Loucy (cell line): ENCODE measurements around the gene ARHGEF17.

ENCODE experiments used
- H2AFZ ChIP-seq: fragments of 200-600 bp; sonication (generic); 2 replicates; pipeline ENCODE4 v1.6.0; 2016; ENCODE audit warnings: antibody characterized with exemption, mild to moderate bottlenecking, low read length, moderate library complexity
- H3F3A ChIP-seq: fragments of 200-600 bp; 2 replicates; pipeline ENCODE4 v1.6.0; 2016; ENCODE audit warnings: antibody characterized with exemption, low read depth, mild to moderate bottlenecking
- H3K27me3 ChIP-seq: fragments of 200-600 bp; sonication (generic); 2 replicates; pipeline ENCODE4 v1.6.1; 2014; ENCODE audit warnings: low read length, mild to moderate bottlenecking; ENCODE audit not compliant: insufficient read depth, poor library complexity, severe bottlenecking
- H3K36me3 ChIP-seq: fragments of 200-600 bp; sonication (generic); 2 replicates; pipeline ENCODE4 v1.6.1; 2016; ENCODE audit warnings: low read length; ENCODE audit not compliant: insufficient read depth
- H3K4me1 ChIP-seq: fragments of 200-600 bp; sonication (generic); 2 replicates; pipeline ENCODE4 v1.5.1; 2014; ENCODE audit warnings: low read length, mild to moderate bottlenecking; ENCODE audit not compliant: insufficient read depth, poor library complexity, severe bottlenecking
- H3K4me2 ChIP-seq: fragments of 200-600 bp; sonication (generic); 2 replicates; pipeline ENCODE4 v1.6.0; 2014; ENCODE audit warnings: antibody characterized with exemption, low read length, low read depth, mild to moderate bottlenecking; ENCODE audit not compliant: poor library complexity, severe bottlenecking
- H3K4me3 ChIP-seq: fragments of 200-600 bp; sonication (generic); 2 replicates; pipeline ENCODE4 v1.5.1; 2014; ENCODE audit warnings: low read length, mild to moderate bottlenecking, mixed read lengths; ENCODE audit not compliant: poor library complexity, severe bottlenecking
- H3K79me2 ChIP-seq: fragments of 200-600 bp; sonication (generic); 2 replicates; pipeline ENCODE4 v1.6.1; 2014; ENCODE audit warnings: low read length; ENCODE audit not compliant: insufficient read depth
- H3K9ac ChIP-seq: fragments of 200-600 bp; sonication (generic); 2 replicates; pipeline ENCODE4 v1.6.0; 2014; ENCODE audit warnings: mild to moderate bottlenecking, low read depth, low read length, moderate library complexity; ENCODE audit not compliant: poor library complexity, severe bottlenecking
- H3K9me2 ChIP-seq: fragments of 200-600 bp; sonication (generic); replicated peaks from 2 replicates; pipeline ENCODE4 v1.6.1; 2016; ENCODE audit warnings: low read depth, low read length, mixed read lengths
- H3K9me3 ChIP-seq: fragments of 200-600 bp; sonication (generic); 2 replicates; pipeline ENCODE4 v1.6.1; 2014; ENCODE audit warnings: mild to moderate bottlenecking, antibody characterized with exemption, low read length, low read depth; ENCODE audit not compliant: insufficient read depth
- H4K20me1 ChIP-seq: fragments of 200-600 bp; sonication (generic); 2 replicates; pipeline ENCODE4 v1.6.0; 2014; ENCODE audit warnings: antibody characterized with exemption, low read length, mild to moderate bottlenecking; ENCODE audit not compliant: insufficient read depth, poor library complexity, severe bottlenecking
- EZH2phosphoT487 ChIP-seq: fragments of 200-600 bp; IDR thresholded peaks from 2 replicates; pipeline ENCODE4 v1.6.1; 2018; ENCODE audit warnings: antibody characterized with exemption, mild to moderate bottlenecking, moderate library complexity, borderline replicate concordance
- TF ChIP-seq, protein P1 (sequence below): fragments of 200-600 bp; sonication (generic); conservative IDR thresholded peaks from 2 replicates; pipeline ENCODE4 v1.5.1; 2014; ENCODE audit warnings: mild to moderate bottlenecking, antibody characterized with exemption, low read length

ARHGEF17 gene

DNA sequence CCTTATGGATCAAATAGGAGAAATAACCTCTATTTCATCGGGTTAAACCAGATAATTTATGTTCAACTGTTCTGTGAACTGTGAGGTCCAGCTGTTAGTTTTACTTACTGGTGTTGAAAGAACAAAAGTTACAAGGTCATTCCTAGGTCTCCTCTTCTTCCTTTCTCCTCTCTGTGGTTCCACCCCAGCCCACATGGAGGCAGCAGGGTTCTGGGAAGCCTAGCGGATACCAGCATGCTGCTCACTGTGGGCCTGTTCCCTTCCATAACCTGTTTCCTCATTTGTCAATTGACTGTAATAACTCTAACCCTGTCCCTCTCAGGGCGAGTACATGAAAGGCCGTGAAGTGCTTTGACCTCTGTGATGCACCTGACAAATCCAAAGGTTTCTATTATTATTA, 96.0 kb downstream of the ARHGEF17 start:
- no peak overlapping the region for H2AFZ ChIP-seq
- no peak for TF ChIP-seq EZH2phosphoT487
- TF ChIP-seq, protein P1, sequence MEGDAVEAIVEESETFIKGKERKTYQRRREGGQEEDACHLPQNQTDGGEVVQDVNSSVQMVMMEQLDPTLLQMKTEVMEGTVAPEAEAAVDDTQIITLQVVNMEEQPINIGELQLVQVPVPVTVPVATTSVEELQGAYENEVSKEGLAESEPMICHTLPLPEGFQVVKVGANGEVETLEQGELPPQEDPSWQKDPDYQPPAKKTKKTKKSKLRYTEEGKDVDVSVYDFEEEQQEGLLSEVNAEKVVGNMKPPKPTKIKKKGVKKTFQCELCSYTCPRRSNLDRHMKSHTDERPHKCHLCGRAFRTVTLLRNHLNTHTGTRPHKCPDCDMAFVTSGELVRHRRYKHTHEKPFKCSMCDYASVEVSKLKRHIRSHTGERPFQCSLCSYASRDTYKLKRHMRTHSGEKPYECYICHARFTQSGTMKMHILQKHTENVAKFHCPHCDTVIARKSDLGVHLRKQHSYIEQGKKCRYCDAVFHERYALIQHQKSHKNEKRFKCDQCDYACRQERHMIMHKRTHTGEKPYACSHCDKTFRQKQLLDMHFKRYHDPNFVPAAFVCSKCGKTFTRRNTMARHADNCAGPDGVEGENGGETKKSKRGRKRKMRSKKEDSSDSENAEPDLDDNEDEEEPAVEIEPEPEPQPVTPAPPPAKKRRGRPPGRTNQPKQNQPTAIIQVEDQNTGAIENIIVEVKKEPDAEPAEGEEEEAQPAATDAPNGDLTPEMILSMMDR = peak; percentile 42
- H3K9ac ChIP-seq = no peak overlapping the region
- H3K9me3 ChIP-seq = no peaks in the 10 kb centered on the region
- H3K4me2 ChIP-seq = no peak overlapping the region
- peaks cover 45% of the 10 kb centered on the region; the same call in 1 of the 2 replicates for H3K36me3 ChIP-seq
- no peak overlapping the region for H3K4me3 ChIP-seq
- H3K79me2 ChIP-seq = no peaks in the 10 kb centered on the region
- H3K9me2 ChIP-seq = no peaks in the 10 kb centered on the region
- no peaks in the 10 kb centered on the region for H3F3A ChIP-seq
- H4K20me1 ChIP-seq = no peaks in the 10 kb centered on the region
- peaks cover 3% of the 10 kb centered on the region for H3K4me1 ChIP-seq
- no peaks in the 10 kb centered on the region for H3K27me3 ChIP-seq

DNA sequence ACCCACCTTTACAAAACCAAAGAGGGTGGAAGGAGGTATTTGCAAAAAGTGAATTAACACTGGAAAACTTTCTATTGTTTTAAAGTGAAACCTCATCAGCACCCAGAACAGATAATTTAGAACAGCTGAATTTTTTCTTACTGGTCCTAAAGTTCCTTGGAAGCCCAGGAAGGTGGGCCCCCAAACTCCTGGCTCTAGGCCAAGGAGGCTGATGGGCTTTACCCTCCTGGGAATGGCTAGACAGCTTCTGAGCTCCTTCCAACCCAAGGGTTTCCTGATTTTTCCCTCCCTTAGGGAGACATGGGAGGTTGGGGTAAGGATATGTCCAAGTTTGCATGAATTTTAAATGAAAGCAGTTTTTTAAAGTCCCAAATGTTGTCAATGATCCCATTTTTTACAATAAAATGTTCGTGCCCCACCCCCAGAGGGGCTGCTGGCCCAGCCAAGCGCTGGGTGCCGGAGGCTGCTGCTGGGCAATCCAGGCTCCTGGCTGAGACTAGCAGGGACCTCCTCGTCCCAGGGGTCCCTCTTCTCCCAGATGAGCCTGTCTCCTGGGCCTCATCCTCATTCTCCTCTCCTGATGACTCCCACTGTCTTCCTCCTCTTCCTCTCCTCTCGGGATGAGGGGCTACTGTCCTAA, 96.5 kb downstream of the ARHGEF17 start:
- no peak overlapping the region for H3K9ac ChIP-seq
- no peaks in the 10 kb centered on the region for H3K9me3 ChIP-seq
- no peak overlapping the region for H2AFZ ChIP-seq
- H3K9me2 ChIP-seq = no peaks in the 10 kb centered on the region
- no peak overlapping the region for H3K4me2 ChIP-seq
- no peaks in the 10 kb centered on the region for H4K20me1 ChIP-seq
- no peak for TF ChIP-seq EZH2phosphoT487
- TF ChIP-seq, protein P1 = no peak
- H3K79me2 ChIP-seq = no peaks in the 10 kb centered on the region
- peaks cover 51% of the 10 kb centered on the region; the same call in 1 of the 2 replicates for H3K36me3 ChIP-seq
- no peaks in the 10 kb centered on the region for H3K4me1 ChIP-seq
- no peaks in the 10 kb centered on the region for H3F3A ChIP-seq
- no peaks in the 10 kb centered on the region for H3K27me3 ChIP-seq
- no peak overlapping the region for H3K4me3 ChIP-seq

DNA sequence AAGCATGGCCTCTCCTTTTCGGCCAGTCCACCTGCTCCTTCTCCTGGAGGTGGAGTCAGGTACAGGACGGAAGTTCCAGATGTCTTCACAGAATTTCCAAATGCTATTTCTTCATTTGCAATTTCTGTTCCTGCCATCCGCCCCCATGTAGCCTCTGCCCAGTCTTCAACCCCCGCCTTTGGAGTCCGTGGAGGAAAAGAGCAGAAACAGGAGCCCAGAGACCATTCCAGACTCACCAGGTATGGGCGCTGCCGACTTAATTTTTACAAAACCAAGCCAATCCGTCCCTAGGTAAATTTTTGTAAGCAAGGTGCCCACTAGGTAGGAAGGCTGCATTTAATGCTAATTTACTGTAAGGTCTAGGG, 97.1 kb downstream of the ARHGEF17 start:
- no peaks in the 10 kb centered on the region for H3K79me2 ChIP-seq
- no peak overlapping the region for H2AFZ ChIP-seq
- no peaks in the 10 kb centered on the region for H3F3A ChIP-seq
- peaks cover 55% of the 10 kb centered on the region; the same call in 1 of the 2 replicates for H3K36me3 ChIP-seq
- H3K9me2 ChIP-seq = no peaks in the 10 kb centered on the region
- TF ChIP-seq, protein P1 = no peak
- TF ChIP-seq EZH2phosphoT487 = no peak
- no peaks in the 10 kb centered on the region for H4K20me1 ChIP-seq
- H3K4me3 ChIP-seq = no peak overlapping the region
- H3K4me1 ChIP-seq = no peaks in the 10 kb centered on the region
- H3K4me2 ChIP-seq = no peak overlapping the region
- no peak overlapping the region for H3K9ac ChIP-seq
- no peaks in the 10 kb centered on the region for H3K27me3 ChIP-seq
- no peaks in the 10 kb centered on the region for H3K9me3 ChIP-seq
